H1 (cell line): ENCODE data around the gene C1QTNF1. TPM values are rescaled to one million over a fixed set of nuclear protein-coding genes. Genes with fewer than 3 reads are reported as not detected.

ENCODE experiments used
- CTCF ChIA-PET: fragments of 300-600 bp; sonication (Branson Sonifier 250); formaldehyde crosslinking; loops from one replicate; lab custom pipeline; 2021; ENCODE audit not compliant: partially characterized antibody; lab: Charles Lee
- POLR2A ChIA-PET: fragments of 300-600 bp; sonication (Branson Sonifier 250); formaldehyde crosslinking; loops from one replicate; lab custom pipeline; 2021; ENCODE audit warnings: inconsistent platforms; ENCODE audit not compliant: partially characterized antibody; lab: Charles Lee
- DNase-seq, 2 experiments: peaks; one replicate each; pipeline versions ENCODE4 v3.0.0 to v3.0.0-alpha.2; 2010 to 2022; ENCODE audit warnings: low spot score in 2 of 2, low read depth in 1 of 2, mixed read lengths in 1 of 2
- FAIRE-seq: peaks from 2 replicates; lab custom pipeline; 2011; peaks lifted over from hg19 to GRCh38; lab: Jason Lieb, UNC
- H2AFZ ChIP-seq: 2 replicates; pipeline ENCODE4 v1.8.1; 2012; ENCODE audit warnings: low read length, inconsistent platforms
- H2AK5ac ChIP-seq: 2 replicates; pipeline ENCODE4 v1.6.1; 2013; ENCODE audit warnings: low read depth, low read length
- H2BK120ac ChIP-seq: replicated peaks from 2 replicates; pipeline ENCODE3; 2013; ENCODE audit warnings: low read depth, low read length, inconsistent platforms
- H2BK12ac ChIP-seq: 2 replicates; pipeline ENCODE4 v1.6.1; 2013; ENCODE audit warnings: low read depth, low read length
- H2BK15ac ChIP-seq: 2 replicates; pipeline ENCODE4 v1.6.1; 2013; ENCODE audit warnings: low read length
- H2BK20ac ChIP-seq: 2 replicates; pipeline ENCODE4 v1.6.1; 2013; ENCODE audit warnings: low read length
- H2BK5ac ChIP-seq: 2 replicates; pipeline ENCODE4 v1.6.1; 2013; ENCODE audit warnings: low read depth, low read length
- H3K14ac ChIP-seq: 2 replicates; pipeline ENCODE4 v1.6.1; 2013; ENCODE audit warnings: inconsistent platforms; ENCODE audit not compliant: insufficient read length
- H3K18ac ChIP-seq: 2 replicates; pipeline ENCODE4 v1.6.1; 2013; ENCODE audit warnings: low read length; ENCODE audit errors: extremely low read depth
- H3K23ac ChIP-seq: 2 replicates; pipeline ENCODE4 v1.6.1; 2013; ENCODE audit warnings: inconsistent platforms; ENCODE audit not compliant: insufficient read length
- H3K23me2 ChIP-seq: 2 replicates; pipeline ENCODE4 v1.6.1; 2013; ENCODE audit warnings: low read depth, low read length
- H3K27ac ChIP-seq: 2 replicates; pipeline ENCODE4 v1.6.1; 2011; ENCODE audit warnings: low read depth, low read length, inconsistent platforms
- H3K27me3 ChIP-seq, 4 experiments: replicated peaks in 1 of 4; 1 replicate in 1 of 4; 2 replicates in 3 of 4; pipeline versions ENCODE4 v1.6.1 to v1.8.1; 2011 to 2013; ENCODE audit warnings: low read length in 3 of 4, mild to moderate bottlenecking in 3 of 4, inconsistent platforms in 2 of 4, mixed read lengths in 2 of 4, moderate library complexity in 1 of 4; ENCODE audit not compliant: control insufficient read depth in 3 of 4, insufficient read depth in 3 of 4; ENCODE audit errors: extremely low read depth in 1 of 4
- H3K36me3 ChIP-seq, 4 experiments: 2 replicates each; pipeline versions ENCODE4 v1.6.1 to v1.8.1; 2011 to 2013; ENCODE audit warnings: mild to moderate bottlenecking in 4 of 4, low read length in 3 of 4, moderate library complexity in 2 of 4, control low read depth in 1 of 4, inconsistent platforms in 1 of 4; ENCODE audit not compliant: insufficient read depth in 4 of 4, control insufficient read depth in 2 of 4
- H3K4ac ChIP-seq: replicated peaks from 2 replicates; pipeline ENCODE3; 2013; ENCODE audit warnings: low read length, low read depth, mixed read lengths, inconsistent platforms; ENCODE audit not compliant: insufficient read length
- H3K4me1 ChIP-seq, 4 experiments: replicated peaks in 1 of 4; 1 replicate in 1 of 4; 2 replicates in 3 of 4; pipeline versions ENCODE4 v1.6.1 to v1.8.1; 2011 to 2013; ENCODE audit warnings: low read length in 3 of 4, inconsistent platforms in 2 of 4, mixed read lengths in 1 of 4; ENCODE audit not compliant: insufficient read depth in 4 of 4, control insufficient read depth in 3 of 4
- H3K4me2 ChIP-seq, 2 experiments: 2 replicates each; pipeline versions ENCODE4 v1.6.1 to v1.8.1; 2011 to 2013; ENCODE audit warnings: low read depth in 2 of 2, low read length in 2 of 2, control low read depth in 1 of 2, inconsistent platforms in 1 of 2, mild to moderate bottlenecking in 1 of 2; ENCODE audit not compliant: insufficient read depth in 1 of 2
- H3K4me3 ChIP-seq, 4 experiments: fragments of 200-600, 300-600 bp in 1 of 4; sonication (generic), shearing (Covaris generic), sonication (Bioruptor Twin) in 1 of 4; 2 replicates each; pipeline versions ENCODE4 v1.5.1 to v1.8.1; 2011 to 2016; ENCODE audit warnings: low read length in 4 of 4, low read depth in 3 of 4, control low read depth in 2 of 4, inconsistent platforms in 2 of 4, mild to moderate bottlenecking in 2 of 4, mixed read lengths in 1 of 4, moderate library complexity in 1 of 4; ENCODE audit not compliant: insufficient read depth in 2 of 4; ENCODE audit errors: extremely low read depth in 1 of 4
- H3K56ac ChIP-seq: replicated peaks from 2 replicates; pipeline ENCODE3; 2013; ENCODE audit warnings: low read depth, mild to moderate bottlenecking, mixed read lengths, low read length, inconsistent platforms; ENCODE audit not compliant: insufficient read length
- H3K79me1 ChIP-seq: 2 replicates; pipeline ENCODE4 v1.6.1; 2013; ENCODE audit warnings: low read depth, low read length, control low read depth
- H3K79me2 ChIP-seq, 2 experiments: 2 replicates each; pipeline versions ENCODE4 v1.6.1 to v1.8.1; 2012 to 2013; ENCODE audit warnings: low read length in 2 of 2, mild to moderate bottlenecking in 2 of 2, inconsistent platforms in 1 of 2; ENCODE audit not compliant: insufficient read depth in 2 of 2, control insufficient read depth in 1 of 2
- H3K9ac ChIP-seq, 4 experiments: replicated peaks in 1 of 4; 1 replicate in 1 of 4; 2 replicates in 3 of 4; pipeline versions ENCODE4 v1.6.1 to v1.8.1; 2011 to 2013; ENCODE audit warnings: low read depth in 3 of 4, low read length in 3 of 4, control low read depth in 2 of 4, mild to moderate bottlenecking in 2 of 4, moderate library complexity in 2 of 4, inconsistent platforms in 1 of 4; ENCODE audit errors: extremely low read depth in 1 of 4
- H3K9me3 ChIP-seq, 2 experiments: 2 replicates each; pipeline versions ENCODE4 v1.6.1 to v1.8.1; 2012 to 2013; ENCODE audit warnings: mild to moderate bottlenecking in 2 of 2, moderate library complexity in 2 of 2, control low read depth in 1 of 2, inconsistent platforms in 1 of 2, low read depth in 1 of 2, low read length in 1 of 2, mixed read lengths in 1 of 2; ENCODE audit not compliant: insufficient read depth in 2 of 2
- H4K20me1 ChIP-seq, 2 experiments: replicated peaks in 1 of 2; 2 replicates each; pipeline versions ENCODE3 to v1.8.1; 2011 to 2013; ENCODE audit warnings: inconsistent platforms in 2 of 2, low read length in 2 of 2, mild to moderate bottlenecking in 1 of 2; ENCODE audit not compliant: insufficient read depth in 2 of 2, control insufficient read depth in 1 of 2
- H4K5ac ChIP-seq: 2 replicates; pipeline ENCODE4 v1.6.1; 2013; ENCODE audit warnings: low read length, low read depth, mixed read lengths, inconsistent platforms; ENCODE audit not compliant: insufficient read length
- H4K8ac ChIP-seq: 2 replicates; pipeline ENCODE4 v1.8.0; 2013; ENCODE audit warnings: mild to moderate bottlenecking, moderate library complexity, low read length, inconsistent platforms; ENCODE audit not compliant: insufficient read depth; ENCODE audit errors: extremely low read depth
- H4K91ac ChIP-seq: replicated peaks from 2 replicates; pipeline ENCODE3; 2013; ENCODE audit warnings: low read length, mixed read lengths, inconsistent platforms; ENCODE audit not compliant: insufficient read length
- BRCA1 ChIP-seq: IDR thresholded peaks from 2 replicates; pipeline ENCODE4 v1.6.1; 2012; ENCODE audit warnings: low read depth, low read length, improper control_type of control experiment
- CBX5 ChIP-seq: fragments of 300-800, 300-1000 bp; sonication (generic); IDR thresholded peaks from 2 replicates; pipeline ENCODE4 v1.7.1; 2016; ENCODE audit warnings: antibody characterized with exemption, low read length, low read depth
- CHD2 ChIP-seq: IDR thresholded peaks from 2 replicates; pipeline ENCODE4 v1.6.1; 2012; ENCODE audit warnings: low read length, improper control_type of control experiment
- MAFK ChIP-seq: IDR thresholded peaks from 2 replicates; pipeline ENCODE4 v1.6.1; 2012; ENCODE audit warnings: low read depth, mild to moderate bottlenecking, improper control_type of control experiment, low read length
- POLR2A ChIP-seq, 2 experiments: IDR thresholded peaks; 1 replicate in 1 of 2; 2 replicates in 1 of 2; pipeline ENCODE4 v1.6.1; 2011; ENCODE audit warnings: low read depth in 2 of 2, low read length in 2 of 2, mild to moderate bottlenecking in 2 of 2; ENCODE audit errors: control extremely low read depth in 1 of 2
- SIRT6 ChIP-seq: IDR thresholded peaks from one replicate; pipeline ENCODE4 v1.7.1; 2012; ENCODE audit warnings: low read length, inconsistent platforms
- SP1 ChIP-seq: IDR thresholded peaks from 2 replicates; pipeline ENCODE4 v1.6.1; 2011; ENCODE audit warnings: low read depth, low read length
- TEAD4 ChIP-seq: IDR thresholded peaks from 2 replicates; pipeline ENCODE4 v1.6.1; 2012; ENCODE audit warnings: low read depth, low read length, inconsistent platforms, mixed read lengths
- whole genome bisulfite sequencing, 2 experiments: shearing (Covaris generic) in 1 of 2; methylation state at CpG; one replicate each; pipeline versions ENCODE4 v1.1.6 to v1.1.7; 2013 to 2015; ENCODE audit warnings: low lambda C conversion rate in 2 of 2, mixed read lengths in 2 of 2, inconsistent platforms in 1 of 2, low coverage in 1 of 2, missing lambda C conversion rate in 1 of 2; ENCODE audit not compliant: insufficient replicate concordance in 2 of 2, insufficient coverage in 1 of 2, insufficient read length in 1 of 2; ENCODE audit errors: extremely low coverage in 1 of 2, missing lambda C conversion rate in 1 of 2; 5-methylcytosine and 5-hydroxymethylcytosine counted together
- polyA plus RNA-seq, 7 experiments: library from polyadenylated mRNA; depleted of rRNA in 3 of 7; stranded (reverse) in 5 of 7; unstranded in 2 of 7; fragments of >200 nt in 5 of 7; fragments of 200-250 nt in 2 of 7; gene quantifications; 1 replicate in 5 of 7; 2 replicates in 1 of 7; 4 replicates in 1 of 7; pipeline versions ENCODE4 v1.2.1 to v1.2.3, GENCODE V29; 2011 to 2013; ENCODE audit warnings: missing spikeins in 2 of 7, mixed read lengths in 2 of 7
- total RNA-seq: library from RNA; stranded (reverse); fragmentation: NEBNext Ultra II Directional; extraction: Animal tissue kit (Norgen Biotek cat#: 25700); gene quantifications from 2 replicates; pipeline ENCODE4 v1.2.1, GENCODE V29; 2021
- TF ChIP-seq, protein P1 (sequence below): IDR thresholded peaks from 2 replicates; pipeline ENCODE4 v1.6.1; 2012; ENCODE audit warnings: inconsistent platforms
- TF ChIP-seq, protein P2 (sequence below), 3 experiments: IDR thresholded peaks; 1 replicate in 2 of 3; 2 replicates in 1 of 3; pipeline versions ENCODE4 v1.5.1 to v1.6.1; 2011; ENCODE audit warnings: low read length in 3 of 3, mild to moderate bottlenecking in 3 of 3, inconsistent platforms in 2 of 3, low read depth in 1 of 3, moderate library complexity in 1 of 3; ENCODE audit not compliant: insufficient read depth in 1 of 3; ENCODE audit errors: control extremely low read depth in 1 of 3

Gene C1QTNF1
- total and polyA plus RNA-seq, 2 of the 8 experiments (the other 6 are each of a cell fraction or from before 2014, with no cell fraction given): 1.5 to 2.5 TPM

- Histone ChIP-seq H2BK120ac (no peak overlapping the region), H3K27me3 (peaks cover 0 to under 1% (median 0%) of the 10 kb centered on the region in 4 experiments; a peak in 1 of 7 replicates), H4K5ac (no peak overlapping the region), H3K9me3 (no peaks in the 10 kb centered on the region; a peak in 1 of 4 replicates), H3K4me3 (no peak overlapping the region), H3K4me2 (no peak overlapping the region), H3K56ac (no peak overlapping the region), H3K36me3 (no peaks in the 10 kb centered on the region; a peak in 1 of 8 replicates), H2BK20ac (no peak overlapping the region), H2BK15ac (no peak overlapping the region), H2AK5ac (peak overlapping the region; percentile 2; the same call in 1 of the 2 replicates), H3K23ac (no peak overlapping the region), H3K14ac (no peak overlapping the region), H3K79me1 (peaks cover 8% of the 10 kb centered on the region), H2AFZ (no peak overlapping the region), H2BK5ac (no peak overlapping the region; the same call in 1 of the 2 replicates), H3K4ac (no peak overlapping the region), H3K79me2 (no peaks in the 10 kb centered on the region), H3K23me2 (peaks cover 4% of the 10 kb centered on the region; the same call in 1 of the 2 replicates), H3K27ac (no peak overlapping the region), H2BK12ac (no peak overlapping the region), H3K18ac (no peak overlapping the region), H3K9ac (no peak overlapping the region), H4K8ac (no peak overlapping the region), H4K20me1 (peaks cover 0 to 11% of the 10 kb centered on the region in 2 experiments), H4K91ac (no peak overlapping the region), H3K4me1 (no peaks in the 10 kb centered on the region)
- POLR2A ChIA-PET: no interaction called here
- peak in 1 of 2 experiments; percentile 94 for DNase-seq
- WGBS, 2 experiments: 69% methylated on average over 13 of the region's 13 CpGs; no CpG with 5 or more reads in 1 of the 2 experiments
- CTCF ChIA-PET: interaction anchor here (0.5 to 3.9 kb wide), 31 partner anchors 8 to 1741 kb away, joined by 3 to 26 read pairs (median 4); partner anchors contain the start of gene ENGASE
- FAIRE-seq: peak; percentile 70
- peak; percentile 20; the same call in 1 of the 2 replicates for TF ChIP-seq TEAD4
- no peak for TF ChIP-seq SIRT6
- TF ChIP-seq POLR2A (IDR thresholded peaks at IDR 0.05; ENCODE audit: control extremely low read depth in 1 of 2, low read depth in 2 of 2, low read length in 2 of 2): no peak
- no peak for TF ChIP-seq CBX5
- TF ChIP-seq SP1: no peak
- no peak for TF ChIP-seq BRCA1
- TF ChIP-seq, protein P1, sequence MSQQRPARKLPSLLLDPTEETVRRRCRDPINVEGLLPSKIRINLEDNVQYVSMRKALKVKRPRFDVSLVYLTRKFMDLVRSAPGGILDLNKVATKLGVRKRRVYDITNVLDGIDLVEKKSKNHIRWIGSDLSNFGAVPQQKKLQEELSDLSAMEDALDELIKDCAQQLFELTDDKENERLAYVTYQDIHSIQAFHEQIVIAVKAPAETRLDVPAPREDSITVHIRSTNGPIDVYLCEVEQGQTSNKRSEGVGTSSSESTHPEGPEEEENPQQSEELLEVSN: no peak
- TF ChIP-seq CHD2: no peak
- TF ChIP-seq, protein P2, sequence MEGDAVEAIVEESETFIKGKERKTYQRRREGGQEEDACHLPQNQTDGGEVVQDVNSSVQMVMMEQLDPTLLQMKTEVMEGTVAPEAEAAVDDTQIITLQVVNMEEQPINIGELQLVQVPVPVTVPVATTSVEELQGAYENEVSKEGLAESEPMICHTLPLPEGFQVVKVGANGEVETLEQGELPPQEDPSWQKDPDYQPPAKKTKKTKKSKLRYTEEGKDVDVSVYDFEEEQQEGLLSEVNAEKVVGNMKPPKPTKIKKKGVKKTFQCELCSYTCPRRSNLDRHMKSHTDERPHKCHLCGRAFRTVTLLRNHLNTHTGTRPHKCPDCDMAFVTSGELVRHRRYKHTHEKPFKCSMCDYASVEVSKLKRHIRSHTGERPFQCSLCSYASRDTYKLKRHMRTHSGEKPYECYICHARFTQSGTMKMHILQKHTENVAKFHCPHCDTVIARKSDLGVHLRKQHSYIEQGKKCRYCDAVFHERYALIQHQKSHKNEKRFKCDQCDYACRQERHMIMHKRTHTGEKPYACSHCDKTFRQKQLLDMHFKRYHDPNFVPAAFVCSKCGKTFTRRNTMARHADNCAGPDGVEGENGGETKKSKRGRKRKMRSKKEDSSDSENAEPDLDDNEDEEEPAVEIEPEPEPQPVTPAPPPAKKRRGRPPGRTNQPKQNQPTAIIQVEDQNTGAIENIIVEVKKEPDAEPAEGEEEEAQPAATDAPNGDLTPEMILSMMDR (IDR thresholded peaks at IDR 0.05; ENCODE audit: control extremely low read depth in 1 of 3, insufficient read depth in 1 of 3, low read depth in 1 of 3, low read length in 3 of 3): peak; percentile 93 to 99 (median 97)
- no peak for TF ChIP-seq MAFK
Observed at GRCh38 chr17:79042421-79043190, 18.6 kb downstream of the C1QTNF1 start.
